HepG2 (cell line): ENCODE data around the gene RPS6KA2. TPM values are rescaled to one million over a fixed set of nuclear protein-coding genes. Genes with fewer than 3 reads are reported as not detected.
A peak's percentile ranks its signal among the peaks of the same experiment; 100 is the strongest.
"Not testable (repeated sequence)": the region's sequence is repeated elsewhere in the genome, so short reads cannot be mapped to it uniquely, and the experiment has no call there.

Source experiments
- ATAC-seq: fragments of 200-7000 bp; cut with Tn5 transposase; 3 replicates; pipeline ENCODE4 v1.9.1; 2020; ENCODE audit warnings: mild to moderate bottlenecking, moderate library complexity
- BruUV-seq: library from RNA; stranded (reverse); fragments of 400-500 nt; replicated peaks from 2 replicates; lab custom pipeline; 2021; lab: Mats Ljungman, UMichigan
- CTCF ChIA-PET: fragments of 300-600 bp; formaldehyde crosslinking; extraction: SDS; loops from one replicate; lab custom pipeline; 2021; ENCODE audit warnings: low total read pairs, inconsistent platforms, low intra/inter-chr PET ratio; lab: Yijun Ruan, JAX
- POLR2A ChIA-PET: fragments of 350-600 bp; sonication (Branson Sonifier 250); formaldehyde crosslinking; loops from one replicate; lab custom pipeline; 2020; ENCODE audit warnings: antibody characterized with exemption, inconsistent platforms; lab: Yijun Ruan, JAX
- DNase-seq: peaks from one replicate; pipeline ENCODE4 v3.0.0-alpha.2; 2015; ENCODE audit warnings: low spot score
- FAIRE-seq: peaks from 3 replicates; lab custom pipeline; 2011; peaks lifted over from hg19 to GRCh38; lab: Jason Lieb, UNC
- H2AFZ ChIP-seq: one replicate; pipeline ENCODE4 v1.6.1; 2011; ENCODE audit warnings: low read length, inconsistent platforms
- H3K27ac ChIP-seq: fragments of 300-600 bp; 3 replicates; pipeline ENCODE4 v1.8.0; 2011; ENCODE audit warnings: mixed run types, mild to moderate bottlenecking, mixed read lengths, low read length, inconsistent platforms; ENCODE audit not compliant: insufficient read depth; ENCODE audit errors: extremely low read length
- H3K27me3 ChIP-seq, 2 experiments: fragments of 200-600 bp in 1 of 2; 2 replicates in 1 of 2; 3 replicates in 1 of 2; pipeline versions ENCODE4 v1.6.0 to v1.8.0; 2011; ENCODE audit warnings: low read length in 2 of 2, mild to moderate bottlenecking in 2 of 2, moderate library complexity in 2 of 2, inconsistent platforms in 1 of 2; ENCODE audit not compliant: insufficient read depth in 2 of 2, control insufficient read depth in 1 of 2
- H3K36me3 ChIP-seq, 2 experiments: fragments of 200-600 bp in 1 of 2; replicated peaks in 1 of 2; 2 replicates in 1 of 2; 3 replicates in 1 of 2; pipeline versions ENCODE4 v1.5.1 to v1.8.0; 2011; ENCODE audit warnings: low read length in 2 of 2, inconsistent platforms in 1 of 2; ENCODE audit not compliant: insufficient read depth in 2 of 2, control insufficient read depth in 1 of 2
- H3K4me1 ChIP-seq: 2 replicates; pipeline ENCODE4 v1.5.1; 2012; ENCODE audit warnings: low read length, inconsistent platforms; ENCODE audit not compliant: insufficient read depth
- H3K4me2 ChIP-seq: 2 replicates; pipeline ENCODE4 v1.6.0; 2011; ENCODE audit warnings: low read depth, low read length, inconsistent platforms
- H3K4me3 ChIP-seq, 3 experiments: fragments of 200-600 bp in 1 of 3; sonication (generic), shearing (Covaris generic) in 1 of 3; replicated peaks in 1 of 3; 2 replicates each; pipeline ENCODE4 v1.5.1; 2011 to 2016; ENCODE audit warnings: low read length in 3 of 3, inconsistent platforms in 2 of 3, low read depth in 2 of 3, mild to moderate bottlenecking in 2 of 3, control low read depth in 1 of 3, mixed read lengths in 1 of 3; ENCODE audit not compliant: insufficient read depth in 1 of 3
- H3K79me2 ChIP-seq: one replicate; pipeline ENCODE4 v1.6.1; 2011; ENCODE audit warnings: low read length, inconsistent platforms; ENCODE audit not compliant: insufficient read depth
- H3K9ac ChIP-seq: 2 replicates; pipeline ENCODE4 v1.6.0; 2011; ENCODE audit warnings: mild to moderate bottlenecking, low read depth, low read length, inconsistent platforms; ENCODE audit not compliant: insufficient read depth
- H3K9me3 ChIP-seq: 2 replicates; pipeline ENCODE4 v1.5.1; 2012; ENCODE audit warnings: mild to moderate bottlenecking, low read length
- H4K20me1 ChIP-seq: 2 replicates; pipeline ENCODE4 v1.6.0; 2011; ENCODE audit warnings: inconsistent platforms, mild to moderate bottlenecking, low read length, moderate library complexity; ENCODE audit not compliant: insufficient read depth
- BORCS8-MEF2B ChIP-seq: sonication (generic); formaldehyde crosslinking; IDR thresholded peaks from 2 replicates; pipeline ENCODE4 v1.8.0; 2022; ENCODE audit warnings: mild to moderate bottlenecking, missing genetic modification reagents
- FOSL2 ChIP-seq: sonication (generic); formaldehyde crosslinking; IDR thresholded peaks from 2 replicates; pipeline ENCODE4 v1.4.0; 2020; ENCODE audit warnings: missing genetic modification reagents
- FOXA3 ChIP-seq: IDR thresholded peaks from 2 replicates; pipeline ENCODE4 v1.6.1; 2016; ENCODE audit warnings: missing genetic modification reagents, missing compliant biosample characterization
- KAT7 ChIP-seq: IDR thresholded peaks from 2 replicates; pipeline ENCODE4 v1.6.1; 2018; ENCODE audit warnings: borderline replicate concordance, missing compliant biosample characterization
- KDM2A ChIP-seq: sonication (generic); formaldehyde crosslinking; IDR thresholded peaks from 2 replicates; pipeline ENCODE4 v1.4.0; 2020; ENCODE audit warnings: low read depth, missing genetic modification reagents, borderline replicate concordance
- KMT2B ChIP-seq: IDR thresholded peaks from 2 replicates; pipeline ENCODE4 v1.6.1; 2016; ENCODE audit warnings: missing genetic modification reagents, missing compliant biosample characterization
- NCOA2 ChIP-seq: sonication (generic); formaldehyde crosslinking; IDR thresholded peaks from 2 replicates; pipeline ENCODE4 v1.8.0; 2022; ENCODE audit warnings: inconsistent platforms
- NFYC ChIP-seq: IDR thresholded peaks from 2 replicates; pipeline ENCODE4 v1.6.1; 2016; ENCODE audit warnings: missing genetic modification reagents, missing compliant biosample characterization
- RXRA ChIP-seq: sonication (generic); formaldehyde crosslinking; IDR thresholded peaks from 2 replicates; pipeline ENCODE4 v1.5.1; 2020; ENCODE audit warnings: missing genetic modification reagents
- TARDBP ChIP-seq: sonication (generic); formaldehyde crosslinking; IDR thresholded peaks from 2 replicates; pipeline ENCODE4 v1.8.0; 2022; ENCODE audit warnings: mild to moderate bottlenecking, missing genetic modification reagents
- TBL1XR1 ChIP-seq: fragments of 150-350 bp; IDR thresholded peaks from 2 replicates; pipeline ENCODE4 v1.6.1; 2014; ENCODE audit warnings: borderline replicate concordance, low read length; ENCODE audit not compliant: partially characterized antibody
- TOPORS ChIP-seq: sonication (generic); formaldehyde crosslinking; IDR thresholded peaks from 2 replicates; pipeline ENCODE4 v1.8.0; 2023; ENCODE audit warnings: mild to moderate bottlenecking, missing genetic modification reagents
- YEATS2 ChIP-seq: sonication (generic); formaldehyde crosslinking; IDR thresholded peaks from 2 replicates; pipeline ENCODE4 v1.4.0; 2020; ENCODE audit warnings: missing genetic modification reagents, borderline replicate concordance
- ZMYM4 ChIP-seq: sonication (generic); formaldehyde crosslinking; IDR thresholded peaks from 2 replicates; pipeline ENCODE4 v1.8.1; 2023; ENCODE audit warnings: mild to moderate bottlenecking, missing genetic modification reagents
- ZNF121 ChIP-seq: sonication (generic); formaldehyde crosslinking; IDR thresholded peaks from 2 replicates; pipeline ENCODE4 v1.5.0; 2020; ENCODE audit warnings: mild to moderate bottlenecking, missing genetic modification reagents
- ZNF224 ChIP-seq: sonication (generic); formaldehyde crosslinking; IDR thresholded peaks from 2 replicates; pipeline ENCODE4 v1.5.0; 2020; ENCODE audit warnings: mild to moderate bottlenecking, missing genetic modification reagents
- ZNF350 ChIP-seq: sonication (generic); formaldehyde crosslinking; IDR thresholded peaks from 2 replicates; pipeline ENCODE4 v1.4.0; 2020; ENCODE audit warnings: mild to moderate bottlenecking, low read depth, missing genetic modification reagents, borderline replicate concordance
- ZNF460 ChIP-seq: sonication (generic); formaldehyde crosslinking; IDR thresholded peaks from 2 replicates; pipeline ENCODE4 v1.5.1; 2020; ENCODE audit warnings: missing genetic modification reagents, mild to moderate bottlenecking, borderline replicate concordance
- ZNF772 ChIP-seq: sonication (generic); formaldehyde crosslinking; IDR thresholded peaks from 2 replicates; pipeline ENCODE4 v1.5.0; 2020; ENCODE audit warnings: mild to moderate bottlenecking, missing genetic modification reagents
- WGBS: methylation state at CpG from one replicate; pipeline ENCODE4 v1.1.6; 2017; ENCODE audit warnings: low lambda C conversion rate; 5-methylcytosine and 5-hydroxymethylcytosine counted together
- in situ Hi-C: cut with HindIII; loops from 2 replicates; pipeline ENCODE4 v1.10.0; 2017; ENCODE audit warnings: low pct_unique_long_range_greater_than_20kb; ENCODE audit not compliant: extremely low pct_ligation_motif_present
- intact Hi-C: fragments of 100-400 bp; cut with micrococcal nuclease; formaldehyde crosslinking; loops from one replicate; pipeline ENCODE4 v1.10.0; 2022; ENCODE audit not compliant: unreplicated experiment
- polyA plus RNA-seq, 8 experiments: library from polyadenylated mRNA; depleted of rRNA in 3 of 8; stranded (reverse) in 7 of 8; unstranded in 1 of 8; fragments of >200 nt; fragmentation: Illumina TruSeq in 4 of 8; extraction: Trizol in 4 of 8; gene quantifications; 2 replicates each; pipeline versions ENCODE4 v1.2.1 to v1.2.3, GENCODE V29; 2011 to 2016; ENCODE audit warnings: low read depth in 4 of 8, missing spikeins in 1 of 8, mixed read lengths in 1 of 8; ENCODE audit not compliant: insufficient read depth in 1 of 8
- total RNA-seq, 5 experiments: library from RNA; depleted of rRNA; stranded (reverse); fragments of >200 nt; fragmentation: Illumina TruSeq; extraction: Trizol; gene quantifications; 2 replicates each; pipeline ENCODE4 v1.2.3, GENCODE V29; 2016; ENCODE audit warnings: low read depth in 1 of 5
- TF ChIP-seq, protein P1 (sequence below): sonication (generic); formaldehyde crosslinking; IDR thresholded peaks from 2 replicates; pipeline ENCODE4 v1.5.1; 2020; ENCODE audit warnings: mild to moderate bottlenecking, moderate library complexity, missing genetic modification reagents
- TF ChIP-seq, protein P2 (sequence below): sonication (generic); formaldehyde crosslinking; conservative IDR thresholded peaks from 2 replicates; pipeline ENCODE4 v1.4.0; 2020; ENCODE audit warnings: missing genetic modification reagents

RPS6KA2 gene
- total and polyA plus RNA-seq, 2 of the 13 experiments (the other 11 are each of a cell fraction or from before 2014, with no cell fraction given): 0.22 to 0.38 TPM

DNA sequence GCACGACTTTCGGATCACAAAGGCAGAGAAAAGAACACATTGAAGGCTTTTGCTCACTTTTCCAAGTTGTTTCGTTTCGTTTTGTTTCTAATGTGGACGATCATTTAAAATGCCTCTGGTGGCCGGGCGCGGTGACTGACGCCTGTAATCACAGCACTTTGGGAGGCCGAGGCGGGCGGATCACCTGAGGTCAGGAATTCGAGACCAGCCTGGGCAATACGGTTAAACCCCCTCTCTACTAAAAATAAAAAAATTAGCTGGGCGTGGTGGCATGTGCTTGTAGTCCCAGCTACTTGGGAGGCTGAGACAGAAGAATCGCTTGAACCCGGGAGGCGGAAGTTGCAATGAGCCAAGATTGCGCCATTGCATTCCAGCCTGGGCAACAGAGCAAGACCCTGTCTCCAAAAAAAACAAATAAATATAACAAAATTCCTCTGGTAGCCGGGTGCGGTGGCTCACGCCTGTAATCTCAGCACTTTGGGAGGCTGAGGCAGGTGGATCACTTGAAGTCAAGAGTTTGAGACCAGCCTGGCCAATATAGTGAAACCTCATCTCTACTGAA is 243.2 kb downstream of the RPS6KA2 start:
- Histone ChIP-seq H3K4me2 (peak overlapping the region; percentile 74), H3K79me2 (peaks cover 43% of the 10 kb centered on the region), H3K27ac (peak overlapping the region; percentile 93), H3K4me3 (peak overlapping the region; percentile 83 to 99 (median 98)), H3K4me1 (peaks cover 69% of the 10 kb centered on the region), H3K9ac (peak overlapping the region; percentile 97)
- intact Hi-C loops: loop anchor here (1.0 to 5.0 kb wide), 4 partner anchors 17 to 107 kb away; partner anchors contain the start of gene SFT2D1
- H3K27me3 ChIP-seq, H3K36me3 ChIP-seq, H2AFZ ChIP-seq, FAIRE-seq, H3K9me3 ChIP-seq, H4K20me1 ChIP-seq, in situ Hi-C loops, BruUV-seq, DNase-seq, ATAC-seq: not testable (repeated sequence)
- WGBS: 10% methylated on average over 22 of the region's 22 CpGs
- ChIA-PET CTCF (interaction anchor here (1.3 to 3.2 kb wide), 2 partner anchors 17 to 108 kb away, joined by 5 to 20 read pairs; no protein-coding TSS in a partner anchor), POLR2A (interaction anchor here (0.7 to 2.0 kb wide), 5 partner anchors 9 to 41 kb away, joined by 3 to 18 read pairs (median 9); partner anchors contain the start of gene SFT2D1)
- peak; percentile 67; the same call in 1 of the 2 replicates for TF ChIP-seq ZMYM4 (CRISPR knock-in tag)
- TF ChIP-seq FOSL2 (CRISPR knock-in tag): peak; percentile 11; the same call in 1 of the 2 replicates
- TF ChIP-seq ZNF121: peak; percentile 100
- peak; percentile 38 for TF ChIP-seq TARDBP (CRISPR knock-in tag)
- 0 out of 2 replicates have a peak, but pooled peaks have one; percentile 11 for TF ChIP-seq FOXA3
- TF ChIP-seq ZNF224 (CRISPR knock-in tag): 0 out of 2 replicates have a peak, but pooled peaks have one; percentile 66
- peak; percentile 88 for TF ChIP-seq ZNF460 (CRISPR knock-in tag)
- TF ChIP-seq, protein P1, sequence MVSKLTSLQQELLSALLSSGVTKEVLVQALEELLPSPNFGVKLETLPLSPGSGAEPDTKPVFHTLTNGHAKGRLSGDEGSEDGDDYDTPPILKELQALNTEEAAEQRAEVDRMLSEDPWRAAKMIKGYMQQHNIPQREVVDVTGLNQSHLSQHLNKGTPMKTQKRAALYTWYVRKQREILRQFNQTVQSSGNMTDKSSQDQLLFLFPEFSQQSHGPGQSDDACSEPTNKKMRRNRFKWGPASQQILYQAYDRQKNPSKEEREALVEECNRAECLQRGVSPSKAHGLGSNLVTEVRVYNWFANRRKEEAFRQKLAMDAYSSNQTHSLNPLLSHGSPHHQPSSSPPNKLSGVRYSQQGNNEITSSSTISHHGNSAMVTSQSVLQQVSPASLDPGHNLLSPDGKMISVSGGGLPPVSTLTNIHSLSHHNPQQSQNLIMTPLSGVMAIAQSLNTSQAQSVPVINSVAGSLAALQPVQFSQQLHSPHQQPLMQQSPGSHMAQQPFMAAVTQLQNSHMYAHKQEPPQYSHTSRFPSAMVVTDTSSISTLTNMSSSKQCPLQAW (CRISPR knock-in tag): peak; percentile 18; the same call in 1 of the 2 replicates
- TF ChIP-seq TOPORS (CRISPR knock-in tag): peak; percentile 33
- peak; percentile 35; the same call in 1 of the 2 replicates for TF ChIP-seq ZNF350 (CRISPR knock-in tag)
- TF ChIP-seq, protein P2, sequence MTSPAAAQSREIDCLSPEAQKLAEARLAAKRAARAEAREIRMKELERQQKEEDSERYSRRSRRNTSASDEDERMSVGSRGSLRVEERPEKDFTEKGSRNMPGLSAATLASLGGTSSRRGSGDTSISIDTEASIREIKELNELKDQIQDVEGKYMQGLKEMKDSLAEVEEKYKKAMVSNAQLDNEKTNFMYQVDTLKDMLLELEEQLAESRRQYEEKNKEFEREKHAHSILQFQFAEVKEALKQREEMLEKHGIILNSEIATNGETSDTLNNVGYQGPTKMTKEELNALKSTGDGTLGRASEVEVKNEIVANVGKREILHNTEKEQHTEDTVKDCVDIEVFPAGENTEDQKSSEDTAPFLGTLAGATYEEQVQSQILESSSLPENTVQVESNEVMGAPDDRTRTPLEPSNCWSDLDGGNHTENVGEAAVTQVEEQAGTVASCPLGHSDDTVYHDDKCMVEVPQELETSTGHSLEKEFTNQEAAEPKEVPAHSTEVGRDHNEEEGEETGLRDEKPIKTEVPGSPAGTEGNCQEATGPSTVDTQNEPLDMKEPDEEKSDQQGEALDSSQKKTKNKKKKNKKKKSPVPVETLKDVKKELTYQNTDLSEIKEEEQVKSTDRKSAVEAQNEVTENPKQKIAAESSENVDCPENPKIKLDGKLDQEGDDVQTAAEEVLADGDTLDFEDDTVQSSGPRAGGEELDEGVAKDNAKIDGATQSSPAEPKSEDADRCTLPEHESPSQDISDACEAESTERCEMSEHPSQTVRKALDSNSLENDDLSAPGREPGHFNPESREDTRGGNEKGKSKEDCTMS (CRISPR knock-in tag): 0 out of 2 replicates have a peak, but pooled peaks have one; percentile 7
- TF ChIP-seq NCOA2: 0 out of 2 replicates have a peak, but pooled peaks have one; percentile 33
- TF ChIP-seq NFYC: 0 out of 2 replicates have a peak, but pooled peaks have one; percentile 2
- peak; percentile 89 for TF ChIP-seq KAT7 (CRISPR knock-in tag)
- peak; percentile 58 for TF ChIP-seq RXRA (CRISPR knock-in tag)
- peak; percentile 19 for TF ChIP-seq TBL1XR1
- peak; percentile 42; the same call in 1 of the 2 replicates for TF ChIP-seq KDM2A (CRISPR knock-in tag)
- peak; percentile 56; the same call in 1 of the 2 replicates for TF ChIP-seq YEATS2
- 0 out of 2 replicates have a peak, but pooled peaks have one; percentile 16 for TF ChIP-seq BORCS8-MEF2B (CRISPR knock-in tag)
- TF ChIP-seq KMT2B (CRISPR knock-in tag): 0 out of 2 replicates have a peak, but pooled peaks have one; percentile 39
- TF ChIP-seq ZNF772 (CRISPR knock-in tag): 0 out of 2 replicates have a peak, but pooled peaks have one; percentile 16
